GM12878 (cell line): ENCODE data around the gene PITPNC1.

Experiments used
- FOXM1 ChIP-seq: IDR thresholded peaks from 2 replicates; pipeline ENCODE4 v1.6.1; 2012; ENCODE audit warnings: low read depth, mild to moderate bottlenecking, inconsistent platforms, low read length, moderate library complexity
- HDGF ChIP-seq: fragments of 450-650 bp; IDR thresholded peaks from 2 replicates; pipeline ENCODE4 v1.6.1; 2016; ENCODE audit warnings: antibody characterized with exemption
- MTA2 ChIP-seq: fragments of 450-650 bp; IDR thresholded peaks from 2 replicates; pipeline ENCODE4 v1.6.1; 2016; ENCODE audit warnings: low read depth, mild to moderate bottlenecking, moderate library complexity
- RELB ChIP-seq: fragments of 450-650 bp; IDR thresholded peaks from 2 replicates; pipeline ENCODE4 v1.6.1; 2017; ENCODE audit warnings: low read depth, mild to moderate bottlenecking, moderate library complexity
- RFX5 ChIP-seq: IDR thresholded peaks from 2 replicates; pipeline ENCODE4 v1.6.1; 2011; ENCODE audit warnings: low read depth, low read length, improper control_type of control experiment
- SMC3 ChIP-seq: IDR thresholded peaks from 2 replicates; pipeline ENCODE4 v1.6.1; 2011; ENCODE audit warnings: low read length, improper control_type of control experiment, borderline replicate concordance
- SP1 ChIP-seq: IDR thresholded peaks from one replicate; pipeline ENCODE4 v1.6.1; 2011; ENCODE audit warnings: low read depth, low read length
- YBX1 ChIP-seq: fragments of 450-650 bp; IDR thresholded peaks from 2 replicates; pipeline ENCODE4 v1.6.1; 2016; ENCODE audit warnings: antibody characterized with exemption
- YY1 ChIP-seq: IDR thresholded peaks from 2 replicates; pipeline ENCODE4 v1.6.1; 2011; ENCODE audit warnings: low read depth, mild to moderate bottlenecking, low read length
- TF ChIP-seq, protein P1 (sequence below), 3 experiments: IDR thresholded peaks in 2 of 3; conservative IDR thresholded peaks in 1 of 3; 2 replicates each; pipeline ENCODE4 v1.5.1; 2011; ENCODE audit warnings: low read depth in 3 of 3, low read length in 3 of 3, mild to moderate bottlenecking in 3 of 3, control low read depth in 2 of 3, moderate library complexity in 2 of 3, inconsistent platforms in 1 of 3, mixed read lengths in 1 of 3; ENCODE audit not compliant: control insufficient read depth in 2 of 3, insufficient read depth in 1 of 3; ENCODE audit errors: extremely low read depth in 1 of 3
- TF ChIP-seq, protein P2 (sequence below): IDR thresholded peaks from 2 replicates; pipeline ENCODE4 v1.6.1; 2012; ENCODE audit warnings: low read depth, low read length, improper control_type of control experiment

GRCh38 chr17:67623767-67624166 lies 246.7 kb downstream of the PITPNC1 start:
- TF ChIP-seq HDGF: no peak
- TF ChIP-seq RFX5: no peak
- TF ChIP-seq, protein P1, sequence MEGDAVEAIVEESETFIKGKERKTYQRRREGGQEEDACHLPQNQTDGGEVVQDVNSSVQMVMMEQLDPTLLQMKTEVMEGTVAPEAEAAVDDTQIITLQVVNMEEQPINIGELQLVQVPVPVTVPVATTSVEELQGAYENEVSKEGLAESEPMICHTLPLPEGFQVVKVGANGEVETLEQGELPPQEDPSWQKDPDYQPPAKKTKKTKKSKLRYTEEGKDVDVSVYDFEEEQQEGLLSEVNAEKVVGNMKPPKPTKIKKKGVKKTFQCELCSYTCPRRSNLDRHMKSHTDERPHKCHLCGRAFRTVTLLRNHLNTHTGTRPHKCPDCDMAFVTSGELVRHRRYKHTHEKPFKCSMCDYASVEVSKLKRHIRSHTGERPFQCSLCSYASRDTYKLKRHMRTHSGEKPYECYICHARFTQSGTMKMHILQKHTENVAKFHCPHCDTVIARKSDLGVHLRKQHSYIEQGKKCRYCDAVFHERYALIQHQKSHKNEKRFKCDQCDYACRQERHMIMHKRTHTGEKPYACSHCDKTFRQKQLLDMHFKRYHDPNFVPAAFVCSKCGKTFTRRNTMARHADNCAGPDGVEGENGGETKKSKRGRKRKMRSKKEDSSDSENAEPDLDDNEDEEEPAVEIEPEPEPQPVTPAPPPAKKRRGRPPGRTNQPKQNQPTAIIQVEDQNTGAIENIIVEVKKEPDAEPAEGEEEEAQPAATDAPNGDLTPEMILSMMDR (IDR thresholded peaks at IDR 0.05 in 2 of 3, conservative IDR thresholded peaks at IDR 0.05 in 1 of 3; ENCODE audit: control insufficient read depth in 2 of 3, extremely low read depth in 1 of 3, insufficient read depth in 1 of 3, low read depth in 3 of 3, low read length in 3 of 3): no peak
- TF ChIP-seq SP1: no peak
- no peak for TF ChIP-seq SMC3
- no peak for TF ChIP-seq RELB
- no peak for TF ChIP-seq FOXM1
- TF ChIP-seq YBX1: no peak
- TF ChIP-seq, protein P2, sequence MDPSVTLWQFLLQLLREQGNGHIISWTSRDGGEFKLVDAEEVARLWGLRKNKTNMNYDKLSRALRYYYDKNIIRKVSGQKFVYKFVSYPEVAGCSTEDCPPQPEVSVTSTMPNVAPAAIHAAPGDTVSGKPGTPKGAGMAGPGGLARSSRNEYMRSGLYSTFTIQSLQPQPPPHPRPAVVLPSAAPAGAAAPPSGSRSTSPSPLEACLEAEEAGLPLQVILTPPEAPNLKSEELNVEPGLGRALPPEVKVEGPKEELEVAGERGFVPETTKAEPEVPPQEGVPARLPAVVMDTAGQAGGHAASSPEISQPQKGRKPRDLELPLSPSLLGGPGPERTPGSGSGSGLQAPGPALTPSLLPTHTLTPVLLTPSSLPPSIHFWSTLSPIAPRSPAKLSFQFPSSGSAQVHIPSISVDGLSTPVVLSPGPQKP: no peak
- TF ChIP-seq YY1: no peak
- TF ChIP-seq MTA2: no peak
